ENCODE measurements around the gene SEPTIN2.

- TF ChIP-seq POU6F1 (CRISPR knock-in tag; IDR thresholded peaks at IDR 0.05; ENCODE audit: borderline replicate concordance, low read depth) (no peak), ISL1 (CRISPR knock-in tag; IDR thresholded peaks at IDR 0.05) (no peak), BACH2 (CRISPR knock-in tag; IDR thresholded peaks at IDR 0.05; ENCODE audit: borderline replicate concordance) (no peak), ZNF8 (CRISPR knock-in tag; IDR thresholded peaks at IDR 0.05) (no peak), SNAI2 (CRISPR knock-in tag; IDR thresholded peaks at IDR 0.05) (no peak), GLIS3 (CRISPR knock-in tag; IDR thresholded peaks at IDR 0.05) (0 out of 2 replicates have a peak, but pooled peaks have one; percentile 25), RARB (CRISPR knock-in tag; IDR thresholded peaks at IDR 0.05) (no peak), PPARA (CRISPR knock-in tag; IDR thresholded peaks at IDR 0.05; ENCODE audit: borderline replicate concordance) (no peak), ZFP30 (CRISPR knock-in tag; IDR thresholded peaks at IDR 0.05) (no peak), ZNF70 (CRISPR knock-in tag; IDR thresholded peaks at IDR 0.05) (0 out of 2 replicates have a peak, but pooled peaks have one; percentile 25)
- TF ChIP-seq, protein P1, sequence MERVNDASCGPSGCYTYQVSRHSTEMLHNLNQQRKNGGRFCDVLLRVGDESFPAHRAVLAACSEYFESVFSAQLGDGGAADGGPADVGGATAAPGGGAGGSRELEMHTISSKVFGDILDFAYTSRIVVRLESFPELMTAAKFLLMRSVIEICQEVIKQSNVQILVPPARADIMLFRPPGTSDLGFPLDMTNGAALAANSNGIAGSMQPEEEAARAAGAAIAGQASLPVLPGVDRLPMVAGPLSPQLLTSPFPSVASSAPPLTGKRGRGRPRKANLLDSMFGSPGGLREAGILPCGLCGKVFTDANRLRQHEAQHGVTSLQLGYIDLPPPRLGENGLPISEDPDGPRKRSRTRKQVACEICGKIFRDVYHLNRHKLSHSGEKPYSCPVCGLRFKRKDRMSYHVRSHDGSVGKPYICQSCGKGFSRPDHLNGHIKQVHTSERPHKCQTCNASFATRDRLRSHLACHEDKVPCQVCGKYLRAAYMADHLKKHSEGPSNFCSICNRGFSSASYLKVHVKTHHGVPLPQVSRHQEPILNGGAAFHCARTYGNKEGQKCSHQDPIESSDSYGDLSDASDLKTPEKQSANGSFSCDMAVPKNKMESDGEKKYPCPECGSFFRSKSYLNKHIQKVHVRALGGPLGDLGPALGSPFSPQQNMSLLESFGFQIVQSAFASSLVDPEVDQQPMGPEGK (CRISPR knock-in tag; IDR thresholded peaks at IDR 0.05; ENCODE audit: borderline replicate concordance): peak; percentile 51; the same call in 1 of the 2 replicates
- TF ChIP-seq, protein P2, sequence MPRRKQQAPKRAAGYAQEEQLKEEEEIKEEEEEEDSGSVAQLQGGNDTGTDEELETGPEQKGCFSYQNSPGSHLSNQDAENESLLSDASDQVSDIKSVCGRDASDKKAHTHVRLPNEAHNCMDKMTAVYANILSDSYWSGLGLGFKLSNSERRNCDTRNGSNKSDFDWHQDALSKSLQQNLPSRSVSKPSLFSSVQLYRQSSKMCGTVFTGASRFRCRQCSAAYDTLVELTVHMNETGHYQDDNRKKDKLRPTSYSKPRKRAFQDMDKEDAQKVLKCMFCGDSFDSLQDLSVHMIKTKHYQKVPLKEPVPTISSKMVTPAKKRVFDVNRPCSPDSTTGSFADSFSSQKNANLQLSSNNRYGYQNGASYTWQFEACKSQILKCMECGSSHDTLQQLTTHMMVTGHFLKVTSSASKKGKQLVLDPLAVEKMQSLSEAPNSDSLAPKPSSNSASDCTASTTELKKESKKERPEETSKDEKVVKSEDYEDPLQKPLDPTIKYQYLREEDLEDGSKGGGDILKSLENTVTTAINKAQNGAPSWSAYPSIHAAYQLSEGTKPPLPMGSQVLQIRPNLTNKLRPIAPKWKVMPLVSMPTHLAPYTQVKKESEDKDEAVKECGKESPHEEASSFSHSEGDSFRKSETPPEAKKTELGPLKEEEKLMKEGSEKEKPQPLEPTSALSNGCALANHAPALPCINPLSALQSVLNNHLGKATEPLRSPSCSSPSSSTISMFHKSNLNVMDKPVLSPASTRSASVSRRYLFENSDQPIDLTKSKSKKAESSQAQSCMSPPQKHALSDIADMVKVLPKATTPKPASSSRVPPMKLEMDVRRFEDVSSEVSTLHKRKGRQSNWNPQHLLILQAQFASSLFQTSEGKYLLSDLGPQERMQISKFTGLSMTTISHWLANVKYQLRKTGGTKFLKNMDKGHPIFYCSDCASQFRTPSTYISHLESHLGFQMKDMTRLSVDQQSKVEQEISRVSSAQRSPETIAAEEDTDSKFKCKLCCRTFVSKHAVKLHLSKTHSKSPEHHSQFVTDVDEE (CRISPR knock-in tag; IDR thresholded peaks at IDR 0.05): no peak
Observed at GRCh38 chr2:241315093-241315878, 439 bp upstream of the SEPTIN2 start, which contains the start of gene HDLBP.
